K562 (cell line): Measurements from ENCODE around the gene FAM117A. TPM values are rescaled to one million over a fixed set of nuclear protein-coding genes. Genes with fewer than 3 reads are reported as not detected.

Source experiments
- ATAC-seq: fragments of 200-7000 bp; cut with Tn5 transposase; 3 replicates; pipeline ENCODE4 v1.9.1; 2020; ENCODE audit warnings: moderate library complexity
- BruUV-seq: library from RNA; stranded (reverse); fragments of 400-500 nt; replicated peaks from 2 replicates; lab custom pipeline; 2021; lab: Mats Ljungman, UMichigan
- CTCF ChIA-PET: fragments of 300-600 bp; formaldehyde crosslinking; extraction: SDS; loops from one replicate; lab custom pipeline; 2021; ENCODE audit warnings: low intra/inter-chr PET ratio; lab: Yijun Ruan, JAX
- POLR2A ChIA-PET: fragments of 300-600, 350-650 bp; sonication (Branson Sonifier 250); formaldehyde crosslinking; extraction: SDS; loops from one replicate; lab custom pipeline; 2021; ENCODE audit warnings: antibody characterized with exemption, inconsistent platforms; lab: Yijun Ruan, JAX
- DNase-seq, 4 experiments: peaks; one replicate each; pipeline versions ENCODE4 v3.0.0 to v3.0.0-alpha.2; 2011 to 2018; ENCODE audit warnings: low spot score in 3 of 4, mixed read lengths in 3 of 4; ENCODE audit errors: extremely low read depth in 1 of 4
- FAIRE-seq: peaks from 2 replicates; lab custom pipeline; 2011; peaks lifted over from hg19 to GRCh38; lab: Jason Lieb, UNC
- H2AFZ ChIP-seq: 2 replicates; pipeline ENCODE4 v1.6.0; 2011; ENCODE audit warnings: low read depth, low read length, control low read depth, inconsistent platforms
- H3K27ac ChIP-seq: fragments of 200-600 bp; 3 replicates; pipeline ENCODE4 v1.8.0; 2011; ENCODE audit warnings: low read depth, mild to moderate bottlenecking, control low read depth, inconsistent platforms, low read length, moderate library complexity, mixed read lengths; ENCODE audit errors: extremely low read depth
- H3K27me3 ChIP-seq, 2 experiments: fragments of 300-600 bp in 1 of 2; 2 replicates in 1 of 2; 3 replicates in 1 of 2; pipeline versions ENCODE4 v1.6.0 to v1.8.0; 2011; ENCODE audit warnings: inconsistent platforms in 2 of 2, low read length in 2 of 2, mild to moderate bottlenecking in 1 of 2, mixed read lengths in 1 of 2, moderate library complexity in 1 of 2; ENCODE audit not compliant: control insufficient read depth in 2 of 2, insufficient read depth in 2 of 2
- H3K36me3 ChIP-seq: fragments of 300-600 bp; 3 replicates; pipeline ENCODE4 v1.8.0; 2011; ENCODE audit warnings: mild to moderate bottlenecking, low read length, inconsistent platforms; ENCODE audit not compliant: control insufficient read depth, insufficient read depth
- H3K4me1 ChIP-seq, 2 experiments: fragments of 200-600 bp in 1 of 2; replicated peaks in 1 of 2; 2 replicates in 1 of 2; 3 replicates in 1 of 2; pipeline versions ENCODE4 v1.5.1 to v1.8.0; 2011; ENCODE audit warnings: inconsistent platforms in 2 of 2, low read length in 2 of 2, mild to moderate bottlenecking in 1 of 2, mixed read lengths in 1 of 2, moderate library complexity in 1 of 2; ENCODE audit not compliant: control insufficient read depth in 2 of 2, insufficient read depth in 2 of 2
- H3K4me2 ChIP-seq: 2 replicates; pipeline ENCODE4 v1.6.1; 2011; ENCODE audit warnings: low read length, control low read depth, inconsistent platforms, mixed read lengths; ENCODE audit not compliant: insufficient read depth
- H3K4me3 ChIP-seq: fragments of 200-600 bp; sonication (generic), shearing (Covaris generic); 2 replicates; pipeline ENCODE4 v1.5.1; 2016; ENCODE audit warnings: control low read depth, inconsistent platforms
- H3K79me2 ChIP-seq: fragments of 200-600 bp; 3 replicates; pipeline ENCODE4 v1.8.0; 2011; ENCODE audit warnings: low read length, inconsistent platforms; ENCODE audit not compliant: control insufficient read depth, insufficient read depth
- H3K9ac ChIP-seq, 2 experiments: 2 replicates each; pipeline versions ENCODE4 v1.6.0 to v1.6.1; 2011; ENCODE audit warnings: low read depth in 2 of 2, low read length in 2 of 2, control low read depth in 1 of 2, inconsistent platforms in 1 of 2, mild to moderate bottlenecking in 1 of 2, mixed read lengths in 1 of 2; ENCODE audit not compliant: insufficient read depth in 1 of 2
- H3K9me1 ChIP-seq: one replicate; pipeline ENCODE4 v1.6.0; 2011; ENCODE audit warnings: inconsistent platforms, mild to moderate bottlenecking, low read length, moderate library complexity; ENCODE audit not compliant: control insufficient read depth, insufficient read depth
- H3K9me3 ChIP-seq: replicated peaks from 2 replicates; pipeline ENCODE4 v1.5.1; 2011; ENCODE audit warnings: low read depth, low read length, inconsistent platforms; ENCODE audit not compliant: control insufficient read depth, insufficient read depth
- H4K20me1 ChIP-seq: replicated peaks from 2 replicates; pipeline ENCODE4 v1.6.1; 2011; ENCODE audit warnings: low read length, inconsistent platforms, mixed read lengths; ENCODE audit not compliant: control insufficient read depth, insufficient read depth
- ATF7 ChIP-seq: fragments of 450-650 bp; IDR thresholded peaks from 2 replicates; pipeline ENCODE4 v1.7.1; 2014; ENCODE audit warnings: mild to moderate bottlenecking, moderate library complexity
- C11orf30 ChIP-seq: fragments of 450-650 bp; IDR thresholded peaks from 2 replicates; pipeline ENCODE4 v1.6.1; 2016; ENCODE audit warnings: low read depth, mild to moderate bottlenecking
- CBFA2T3 ChIP-seq: fragments of 450-650 bp; IDR thresholded peaks from 2 replicates; pipeline ENCODE4 v1.6.1; 2017
- DNMT1 ChIP-seq: fragments of 450-650 bp; IDR thresholded peaks from 2 replicates; pipeline ENCODE4 v1.6.1; 2016; ENCODE audit warnings: antibody characterized with exemption, mild to moderate bottlenecking
- MBD1 ChIP-seq: fragments of 250-450 bp; sonication (Bioruptor Pico); IDR thresholded peaks from 2 replicates; pipeline ENCODE4 v1.8.0; 2022; ENCODE audit warnings: inconsistent platforms
- MTA2 ChIP-seq: fragments of 450-650 bp; IDR thresholded peaks from 2 replicates; pipeline ENCODE4 v1.6.1; 2016; ENCODE audit warnings: low read depth
- NONO ChIP-seq, 2 experiments: fragments of 200-400 bp in 1 of 2; fragments of 450-650 bp in 1 of 2; formaldehyde crosslinking in 1 of 2; IDR thresholded peaks; 2 replicates each; pipeline ENCODE4 v1.6.1; 2017; ENCODE audit warnings: low read depth in 2 of 2, mild to moderate bottlenecking in 2 of 2, moderate library complexity in 2 of 2, low read length in 1 of 2
- NR3C1 ChIP-seq: sonication (generic); formaldehyde crosslinking; IDR thresholded peaks from 2 replicates; pipeline ENCODE4 v1.8.1; 2022; ENCODE audit warnings: missing genetic modification reagents
- STAT6 ChIP-seq: sonication (generic); formaldehyde crosslinking; IDR thresholded peaks from 2 replicates; pipeline ENCODE4 v1.8.1; 2023; ENCODE audit warnings: mild to moderate bottlenecking, missing genetic modification reagents
- ZNF639 ChIP-seq, 2 experiments: fragments of 200-800 bp in 1 of 2; sonication (Bioruptor generic) in 1 of 2; sonication (generic) in 1 of 2; formaldehyde crosslinking in 1 of 2; IDR thresholded peaks in 1 of 2; conservative IDR thresholded peaks in 1 of 2; 2 replicates each; pipeline versions ENCODE4 v1.5.0 to v1.6.1; 2016 to 2020; ENCODE audit warnings: missing compliant biosample characterization in 1 of 2, missing genetic modification characterization in 1 of 2, missing genetic modification reagents in 1 of 2
- WGBS: fragments of 100-300 bp; shearing (Covaris generic); methylation state at CpG from one replicate; pipeline ENCODE4 v1.1.6; 2016; ENCODE audit warnings: low coverage, mixed read lengths; ENCODE audit not compliant: insufficient coverage; ENCODE audit errors: missing lambda C conversion rate; 5-methylcytosine and 5-hydroxymethylcytosine counted together
- in situ Hi-C: fragments of 300-500 bp; cut with MboI; formaldehyde crosslinking; loops from 4 replicates; pipeline ENCODE4 v1.15.0; 2018; ENCODE audit warnings: inconsistent platforms, mixed read lengths
- intact Hi-C: fragments of 100-400 bp; cut with micrococcal nuclease; formaldehyde crosslinking; loops from 2 replicates; pipeline ENCODE4 v1.14.2; 2022
- polyA plus RNA-seq, 8 experiments: library from polyadenylated mRNA; depleted of rRNA in 4 of 8; stranded (reverse) in 5 of 8; unstranded in 3 of 8; fragments of >200 nt; fragmentation: Nextera tagmentation in 2 of 8; fragmentation: Illumina TruSeq in 1 of 8; extraction: Ambion mirVana in 2 of 8; extraction: Trizol in 1 of 8; gene quantifications; 2 replicates each; pipeline versions ENCODE4 v1.2.1 to v1.2.3, GENCODE V29; 2011 to 2014; ENCODE audit warnings: inconsistent platforms in 1 of 8, missing spikeins in 1 of 8
- total RNA-seq, 7 experiments: library from RNA; depleted of rRNA in 6 of 7; stranded (reverse); fragments of >200 nt in 6 of 7; fragmentation: Illumina TruSeq in 2 of 7; extraction: Trizol in 2 of 7; gene quantifications; 2 replicates each; pipeline versions ENCODE4 v1.2.1 to v1.2.3, GENCODE V29; 2011 to 2021; ENCODE audit warnings: low replicate concordance in 1 of 7
- TF ChIP-seq, protein P1 (sequence below), 2 experiments: fragments of 450-650 bp in 1 of 2; sonication (generic) in 1 of 2; formaldehyde crosslinking in 1 of 2; IDR thresholded peaks in 1 of 2; conservative IDR thresholded peaks in 1 of 2; 2 replicates each; pipeline versions ENCODE4 v1.6.1 to v1.8.1; 2016 to 2023; ENCODE audit warnings: mild to moderate bottlenecking in 2 of 2, moderate library complexity in 2 of 2, inconsistent platforms in 1 of 2, missing genetic modification reagents in 1 of 2
- TF ChIP-seq, protein P2 (sequence below): sonication (generic); IDR thresholded peaks from 2 replicates; pipeline ENCODE4 v1.6.1; 2016

The FAM117A gene
- total and polyA plus RNA-seq, 9 of the 15 experiments (the other 6 are each of a cell fraction or from before 2014, with no cell fraction given): 3.1 to 79.7 (median 36.6) TPM

DNA sequence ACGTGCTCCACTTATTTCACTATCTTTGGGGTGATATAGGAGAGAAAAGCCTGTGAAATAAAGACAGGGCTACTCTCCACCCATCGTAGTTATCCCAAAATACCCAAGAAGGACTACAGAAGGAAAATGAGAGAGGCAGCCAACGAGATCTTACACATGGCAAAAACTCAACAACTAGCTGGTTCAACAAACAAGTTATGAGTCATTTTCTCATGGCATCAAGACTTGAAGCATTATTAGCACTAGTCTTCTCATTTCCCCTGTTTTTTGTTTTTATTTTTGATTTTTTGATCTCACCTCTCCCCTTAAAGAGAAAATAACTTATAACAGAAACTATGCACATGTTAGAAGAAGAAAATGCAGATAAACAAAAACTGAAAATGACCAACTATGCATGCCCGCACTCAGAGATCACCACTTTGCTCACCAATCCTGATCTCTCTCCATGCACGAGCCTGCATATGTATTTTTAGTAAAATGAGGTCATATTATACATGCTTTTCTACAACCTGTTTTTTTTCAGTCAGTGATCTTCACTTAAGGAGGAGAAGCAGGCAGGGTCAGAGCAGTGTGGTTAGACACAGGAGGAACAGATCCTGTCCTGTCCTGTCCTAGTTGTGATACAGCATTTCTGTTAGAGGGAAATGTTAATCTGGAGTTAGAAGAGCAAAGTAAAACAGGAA lies 22.8 kb downstream of the FAM117A start:
- Histone ChIP-seq H3K9me3 (no peaks in the 10 kb centered on the region; the same call in 1 of the 2 replicates), H4K20me1 (peaks cover 9% of the 10 kb centered on the region), H3K4me1 (peaks cover 28 to 67% of the 10 kb centered on the region in 2 experiments), H2AFZ (no peak overlapping the region), H3K9ac (peak overlapping the region; percentile 56 to 66; a peak in 3 of 4 replicates), H3K27ac (peak overlapping the region; percentile 92), H3K4me2 (peak overlapping the region; percentile 84), H3K79me2 (peaks cover 86% of the 10 kb centered on the region), H3K4me3 (peak overlapping the region; percentile 16; the same call in 1 of the 2 replicates), H3K36me3 (peaks cover 73% of the 10 kb centered on the region), H3K9me1 (no peaks in the 10 kb centered on the region), H3K27me3 (no peaks in the 10 kb centered on the region)
- peak in 1 of 4 experiments; percentile 40 for DNase-seq
- intact Hi-C loops: no loop called here
- CTCF ChIA-PET: no interaction called here
- peak; percentile 42 for FAIRE-seq
- BruUV-seq: no TSS peak
- POLR2A ChIA-PET: interaction anchor here (0.6 to 4.1 kb wide), 8 partner anchors 8 to 92 kb away, joined by 3 to 21 read pairs (median 8); partner anchors contain the start of genes FAM117A, KAT7 and SLC35B1
- in situ Hi-C loops: no loop called here
- ATAC-seq: peak; percentile 16
- WGBS: 37% methylated on average over 5 of the region's 5 CpGs
- TF ChIP-seq ATF7 (peak; percentile 22; the same call in 1 of the 2 replicates), C11orf30 (peak; percentile 32; the same call in 1 of the 2 replicates), CBFA2T3 (no peak; the same call in 1 of the 2 replicates), STAT6 (CRISPR knock-in tag) (no peak), MTA2 (no peak), DNMT1 (no peak), NONO (IDR thresholded peaks at IDR 0.05; ENCODE audit: low read depth in 2 of 2, low read length in 1 of 2) (no peak), ZNF639 (CRISPR knock-in tag; conservative IDR thresholded peaks at IDR 0.05 in 1 of 2, IDR thresholded peaks at IDR 0.05 in 1 of 2) (0 out of 4 replicates have a peak, but pooled peaks of 1 of the 2 experiments have one; percentile 21), NR3C1 (no peak), MBD1 (CRISPR knock-in tag) (0 out of 2 replicates have a peak, but pooled peaks have one; percentile 29)
- TF ChIP-seq, protein P1, sequence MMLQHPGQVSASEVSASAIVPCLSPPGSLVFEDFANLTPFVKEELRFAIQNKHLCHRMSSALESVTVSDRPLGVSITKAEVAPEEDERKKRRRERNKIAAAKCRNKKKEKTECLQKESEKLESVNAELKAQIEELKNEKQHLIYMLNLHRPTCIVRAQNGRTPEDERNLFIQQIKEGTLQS (IDR thresholded peaks at IDR 0.05): peak; percentile 53
- TF ChIP-seq, protein P1 (CRISPR knock-in tag; conservative IDR thresholded peaks at IDR 0.05): no peak
- TF ChIP-seq, protein P2, sequence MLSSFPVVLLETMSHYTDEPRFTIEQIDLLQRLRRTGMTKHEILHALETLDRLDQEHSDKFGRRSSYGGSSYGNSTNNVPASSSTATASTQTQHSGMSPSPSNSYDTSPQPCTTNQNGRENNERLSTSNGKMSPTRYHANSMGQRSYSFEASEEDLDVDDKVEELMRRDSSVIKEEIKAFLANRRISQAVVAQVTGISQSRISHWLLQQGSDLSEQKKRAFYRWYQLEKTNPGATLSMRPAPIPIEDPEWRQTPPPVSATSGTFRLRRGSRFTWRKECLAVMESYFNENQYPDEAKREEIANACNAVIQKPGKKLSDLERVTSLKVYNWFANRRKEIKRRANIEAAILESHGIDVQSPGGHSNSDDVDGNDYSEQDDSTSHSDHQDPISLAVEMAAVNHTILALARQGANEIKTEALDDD: peak; percentile 43; the same call in 1 of the 2 replicates
